M059J (cell line): ENCODE data around the gene DCHS1. TPM values are rescaled to one million over a fixed set of nuclear protein-coding genes. Genes with fewer than 3 reads are reported as not detected.
"Not testable (repeated sequence)": the region's sequence is repeated elsewhere in the genome, so short reads cannot be mapped to it uniquely, and the experiment has no call there.

Experiments used
- DNase-seq: peaks from one replicate; pipeline ENCODE4 v3.0.0-alpha.2; 2012; ENCODE audit warnings: low read depth
- total RNA-seq: library from RNA; depleted of rRNA; stranded (reverse); fragments of >200 nt; shearing (Covaris generic); gene quantifications from 2 replicates; pipeline ENCODE4 v1.2.3, GENCODE V29; 2014; rRNA removed

The DCHS1 gene
- total RNA-seq: 4.6 and 8.8 TPM in 2 replicates

GRCh38 chr11:6655790-6656583 lies at the start of gene DCHS1:
Gene DCHS1, minus strand, starts transcription at chr11:6655809. Its CDS starts 14,196 bp downstream, at chr11:6641613.
- DNase-seq: no peak

DNA sequence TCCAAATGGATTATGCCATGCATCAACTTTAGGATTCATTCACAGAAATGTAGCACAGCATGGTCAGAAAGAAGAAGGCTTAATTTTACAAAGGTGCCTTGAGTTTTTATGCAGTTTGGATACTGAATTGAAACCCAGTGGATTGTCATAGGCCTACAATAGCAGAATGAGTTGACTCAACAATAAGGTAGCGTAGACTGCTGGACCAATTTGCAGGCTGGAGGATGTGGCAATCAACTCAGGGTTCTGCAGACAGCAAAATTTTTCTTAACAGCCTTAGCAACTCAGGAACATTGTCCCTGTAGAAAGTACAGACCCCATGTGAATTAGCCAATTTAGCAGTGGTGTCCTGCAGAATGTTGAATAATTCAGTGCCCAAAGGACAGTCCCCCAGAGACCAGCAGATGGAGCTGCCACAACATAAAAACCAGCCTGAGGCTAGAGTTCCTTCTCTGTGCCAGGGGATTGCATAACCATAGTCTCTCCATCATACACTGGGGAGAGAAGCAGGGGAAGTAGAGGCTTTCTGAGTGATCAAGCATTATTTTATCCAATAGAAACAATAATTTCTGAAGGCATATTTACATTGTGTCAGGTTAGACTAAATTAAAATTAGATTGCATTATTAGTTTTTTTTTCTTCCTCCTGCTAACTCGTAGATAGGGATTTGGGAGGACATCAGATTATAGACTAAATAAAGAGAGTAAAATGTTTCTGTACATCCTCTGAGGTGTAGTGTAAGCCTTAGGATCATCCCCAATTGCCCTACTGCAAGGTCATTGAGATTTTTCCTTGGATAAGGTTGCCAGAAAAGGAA lies 47.8 kb upstream of the DCHS1 start:
- peak; percentile 82 for DNase-seq

DNA sequence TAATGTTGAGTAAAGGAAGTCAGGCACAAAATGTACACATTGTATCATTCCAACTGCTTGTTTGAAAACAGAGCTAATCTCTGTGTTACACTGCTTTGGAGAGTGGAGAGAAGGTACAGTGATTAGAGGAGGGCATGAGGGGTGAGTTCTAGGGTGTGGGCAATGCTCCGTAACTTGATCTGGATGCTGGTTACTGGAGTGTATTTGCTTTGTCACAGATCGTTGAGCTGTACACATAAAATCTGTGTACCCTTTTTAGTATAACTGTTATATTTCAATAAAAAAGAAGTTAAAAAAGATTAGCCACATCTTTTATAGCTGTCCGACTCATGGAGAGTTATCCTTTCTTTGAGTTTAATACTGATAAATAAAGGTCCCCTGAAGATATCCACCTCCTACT lies 46.3 kb upstream of the DCHS1 start:
- DNase-seq: not testable (repeated sequence)

GRCh38 chr11:6695377-6695776 lies 39.8 kb upstream of the DCHS1 start:
- peak; percentile 86 for DNase-seq

GRCh38 chr11:6694229-6694535 lies 38.6 kb upstream of the DCHS1 start:
- no peak for DNase-seq

DNA sequence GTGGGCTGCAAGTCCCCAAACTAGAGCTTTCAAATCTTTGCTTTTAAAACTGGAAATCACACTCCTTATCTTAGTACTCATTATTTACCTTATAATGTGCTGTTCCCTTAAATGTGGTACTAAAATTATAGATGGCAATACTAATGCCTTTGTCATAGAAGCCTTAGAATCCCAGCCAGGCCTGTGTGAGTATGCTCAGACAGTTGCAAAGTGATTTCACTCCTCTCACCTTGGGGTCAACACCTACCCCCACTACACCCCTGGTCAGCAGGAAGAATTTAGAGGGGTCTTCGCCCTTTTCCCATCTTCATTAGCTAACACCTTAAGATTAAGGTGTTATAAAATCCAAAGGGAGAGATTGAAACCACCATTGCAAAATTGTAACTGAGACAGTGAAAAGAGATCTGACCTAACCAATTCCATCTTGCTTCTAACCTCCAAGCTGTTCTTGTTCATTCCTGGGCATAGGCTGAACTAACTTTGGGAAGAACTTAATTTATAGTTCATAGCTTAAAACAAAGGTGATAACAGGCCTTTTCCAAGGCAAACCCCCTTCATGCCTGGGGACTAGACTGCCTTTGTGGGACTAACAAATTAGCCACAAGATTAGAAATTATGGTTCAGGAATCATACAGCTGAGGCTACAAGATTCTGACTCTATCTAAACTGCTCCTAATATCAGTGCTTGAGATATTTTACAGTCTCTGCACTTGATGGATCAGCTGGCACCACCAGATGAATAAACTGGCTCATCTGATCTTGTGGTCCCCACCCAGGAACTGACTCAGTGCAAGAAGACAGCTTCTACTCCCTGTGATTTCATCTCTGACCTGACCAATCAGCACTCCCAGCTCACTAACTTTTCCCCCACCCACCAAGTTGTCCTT lies 38.0 kb upstream of the DCHS1 start:
- DNase-seq: peak; percentile 85

DNA sequence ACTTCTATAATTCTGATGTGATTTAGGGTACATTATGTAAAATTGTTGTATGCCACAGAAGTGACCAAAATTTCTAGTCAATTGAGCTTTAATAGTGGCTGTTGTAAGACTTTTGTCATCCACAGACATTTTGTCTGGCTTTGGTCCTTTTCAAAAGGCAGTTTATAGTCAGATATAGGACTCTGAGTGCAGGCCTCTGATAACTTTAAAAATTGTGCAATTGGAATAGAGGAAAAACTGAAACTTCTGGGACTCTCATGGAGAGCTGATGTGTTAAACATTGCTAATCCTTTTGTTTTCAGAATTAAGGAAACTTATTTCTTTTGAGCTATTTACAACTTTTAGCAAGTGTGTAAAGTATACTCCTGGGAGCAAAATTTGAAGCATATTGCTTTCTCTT lies 36.5 kb upstream of the DCHS1 start:
- no peak for DNase-seq

GRCh38 chr11:6690431-6691132 lies 35.0 kb upstream of the DCHS1 start:
- DNase-seq: not testable (repeated sequence)

GRCh38 chr11:6687876-6688275 lies 32.3 kb upstream of the DCHS1 start:
- DNase-seq: no peak

- DNase-seq: no peak
Observed at GRCh38 chr11:6686006-6686405, 30.4 kb upstream of the DCHS1 start.

- DNase-seq: not testable (repeated sequence)
Observed at GRCh38 chr11:6684068-6684467, 28.5 kb upstream of the DCHS1 start.

DNA sequence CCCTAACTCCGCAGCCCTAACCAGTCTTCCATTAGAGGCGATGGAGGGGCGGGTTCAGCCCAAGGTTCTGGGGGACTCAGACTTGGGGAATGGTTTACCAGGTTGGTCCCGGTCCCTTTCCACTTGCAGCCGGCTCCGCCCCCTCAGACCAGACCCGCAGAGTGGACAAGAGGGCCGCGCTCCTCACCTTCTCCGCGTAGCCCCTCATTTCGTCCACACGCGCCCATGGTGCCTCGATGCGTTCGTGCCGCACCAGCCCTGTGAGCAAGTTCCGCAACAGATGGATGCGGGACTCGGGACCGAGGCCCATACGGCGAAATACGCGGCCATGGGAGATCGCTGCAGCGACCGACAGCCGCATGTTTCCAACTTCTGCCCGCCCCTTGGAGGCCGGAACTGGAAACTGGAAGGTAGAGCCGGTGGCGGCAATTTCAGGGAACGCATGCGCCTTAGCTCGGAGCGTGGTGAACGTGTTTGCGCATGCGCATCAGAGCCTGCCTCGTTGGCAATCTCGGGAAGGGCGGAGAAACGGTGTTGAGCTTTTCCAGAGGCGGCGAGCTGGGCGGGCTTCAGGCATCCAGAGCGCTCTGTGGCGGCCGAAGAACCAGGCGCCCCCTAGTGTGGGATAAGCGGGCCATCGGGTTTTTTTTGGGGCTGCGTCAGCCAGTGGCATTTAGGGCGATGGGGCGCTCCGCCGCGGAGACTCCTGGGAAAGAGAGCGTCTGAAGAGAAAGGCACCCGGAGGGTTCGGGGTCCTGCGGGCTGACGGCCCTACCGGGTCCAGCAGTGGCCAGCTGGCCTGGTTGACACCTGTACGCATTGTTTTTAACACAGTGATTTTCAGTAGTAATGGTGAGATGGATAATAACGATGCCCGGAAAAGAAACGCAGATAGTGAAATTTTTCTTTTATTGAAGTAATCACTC lies 27.6 kb upstream of the DCHS1 start, which contains the start of gene MRPL17:
Gene MRPL17, minus strand, starts transcription at position 405 of the 926 bp plus-strand sequence. Its CDS starts 44 bp downstream, at position 361.
- peak; percentile 99 for DNase-seq

DNA sequence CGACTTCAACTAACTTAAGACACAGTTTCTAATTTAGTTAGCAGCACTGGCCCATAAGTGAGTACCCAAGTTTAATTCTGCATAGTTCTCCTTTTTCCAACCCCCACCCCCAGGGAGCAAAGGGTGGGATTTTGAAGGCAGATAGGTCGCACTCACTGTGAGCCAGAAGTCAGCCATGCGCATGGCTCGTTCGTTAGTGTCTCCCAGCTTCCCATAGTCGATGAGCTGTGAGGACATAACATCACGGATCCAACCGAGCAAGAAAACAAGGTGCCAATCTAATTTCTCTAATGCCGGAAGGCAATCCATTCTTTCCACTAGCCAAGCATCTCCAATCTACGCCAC lies 27.0 kb upstream of the DCHS1 start:
- DNase-seq: no peak

DNA sequence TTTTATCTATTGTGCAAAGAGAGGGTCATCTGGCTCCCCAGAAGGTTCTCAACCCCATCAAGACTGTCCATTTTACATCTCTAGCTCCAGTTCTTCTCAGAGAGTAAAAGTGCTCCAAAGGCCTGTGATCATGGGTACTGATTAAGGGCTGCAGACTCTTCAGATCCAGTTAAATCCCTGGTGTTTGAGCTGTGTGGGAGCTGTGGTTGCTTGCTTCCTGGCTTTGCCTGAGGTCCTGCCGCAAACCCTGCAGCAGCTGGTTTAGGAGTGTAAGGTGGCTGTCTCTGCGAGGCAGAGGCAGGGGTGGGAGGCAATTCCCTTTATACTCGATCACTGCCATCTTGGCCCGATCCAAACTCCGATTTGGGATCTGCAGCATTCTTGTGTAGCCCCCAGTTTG lies 26.3 kb upstream of the DCHS1 start:
- DNase-seq: peak; percentile 18

GRCh38 chr11:6681505-6681904 lies 25.9 kb upstream of the DCHS1 start:
- DNase-seq: no peak

GRCh38 chr11:6677018-6677417 lies 21.4 kb upstream of the DCHS1 start:
- DNase-seq: no peak

- no peak for DNase-seq
Observed at GRCh38 chr11:6674862-6675261, 19.3 kb upstream of the DCHS1 start.

- no peak for DNase-seq
Observed at GRCh38 chr11:6674219-6674597, 18.6 kb upstream of the DCHS1 start.

DNA sequence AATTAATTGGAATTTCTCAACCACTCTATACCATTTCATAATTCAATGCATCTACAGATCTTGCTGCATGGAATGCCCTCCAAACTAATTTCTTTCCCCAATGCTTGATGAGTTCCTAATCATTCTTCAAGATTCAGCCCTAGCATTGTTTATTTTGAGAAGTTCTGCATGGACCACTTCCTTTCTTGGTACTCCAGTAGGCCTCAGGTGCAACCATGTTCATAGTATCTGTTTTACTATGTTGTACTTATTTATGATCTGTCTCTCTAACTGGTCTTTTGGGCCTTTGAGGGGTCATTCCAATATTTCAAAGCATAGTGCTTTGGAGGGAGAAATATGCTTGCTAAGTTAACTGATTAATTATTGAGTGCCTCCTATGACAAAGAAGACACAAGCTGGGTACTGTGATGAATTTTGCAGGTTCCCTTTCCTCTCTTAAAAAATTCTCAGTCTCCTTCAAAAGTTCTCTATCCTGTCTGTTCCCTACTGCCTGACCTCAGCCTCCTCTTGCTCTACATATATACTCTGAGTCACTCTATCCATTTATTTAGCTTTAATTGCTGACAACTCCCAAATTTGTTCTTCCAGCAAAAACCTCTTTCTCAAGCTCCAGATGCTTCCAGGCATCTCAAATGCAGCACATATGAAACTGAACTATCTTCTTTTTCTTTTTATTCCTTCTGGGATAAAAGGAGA lies 18.1 kb upstream of the DCHS1 start:
- no peak for DNase-seq

GRCh38 chr11:6671991-6672390 lies 16.4 kb upstream of the DCHS1 start:
- no peak for DNase-seq
